BE2C (cell line): ENCODE measurements around the gene STON1. TPM values are rescaled to one million over a fixed set of nuclear protein-coding genes. Genes with fewer than 3 reads are reported as not detected.

Source experiments
- DNase-seq: peaks from one replicate; pipeline ENCODE4 v3.0.0-alpha.2; 2020
- H3K27me3 ChIP-seq: fragments of 250-450 bp; sonication (Bioruptor Pico); 2 replicates; pipeline ENCODE4 v1.5.1; 2020; ENCODE audit warnings: mild to moderate bottlenecking
- H3K36me3 ChIP-seq: fragments of 250-450 bp; sonication (Bioruptor Pico); 2 replicates; pipeline ENCODE4 v1.5.1; 2020; ENCODE audit warnings: mild to moderate bottlenecking
- H3K4me1 ChIP-seq: fragments of 250-450 bp; sonication (Bioruptor Pico); 2 replicates; pipeline ENCODE4 v1.5.1; 2020
- H3K4me3 ChIP-seq: 2 replicates; pipeline ENCODE4 v1.5.1; 2011; ENCODE audit warnings: low read depth, low read length
- H3K9me3 ChIP-seq: fragments of 250-450 bp; sonication (Bioruptor Pico); 2 replicates; pipeline ENCODE4 v1.5.1; 2020
- CTCF ChIP-seq: IDR thresholded peaks from 2 replicates; pipeline ENCODE4 v1.5.1; 2012; ENCODE audit warnings: mild to moderate bottlenecking, low read depth, low read length
- polyA plus RNA-seq: library from polyadenylated mRNA; unstranded; fragments of >200 nt; gene quantifications from one replicate; pipeline ENCODE4 v1.2.1, GENCODE V29; 2012; ENCODE audit warnings: low read depth, missing spikeins; ENCODE audit not compliant: insufficient read length, insufficient read depth

STON1 gene
- polyA plus RNA-seq, result not detected

GRCh38 chr2:48530033-48530811 lies at the start of gene STON1:
TSS of gene STON1 (plus strand) at chr2:48530154. CDS start at chr2:48580634, 50,480 bp downstream.
- no peaks in the 10 kb centered on the region for H3K27me3 ChIP-seq
- H3K9me3 ChIP-seq, result no peaks in the 10 kb centered on the region
- H3K4me3 ChIP-seq, result peak within 1 kb of the TSS; percentile 56
- DNase-seq, result peak; percentile 13
- no peak for TF ChIP-seq CTCF
- H3K36me3 ChIP-seq, result no peaks in the 10 kb centered on the region
- H3K4me1 ChIP-seq, result no peaks in the 10 kb centered on the region

- DNase-seq, result no peak
- no peak for TF ChIP-seq CTCF
- H3K36me3 ChIP-seq, result no peaks in the 10 kb centered on the region
- no peaks in the 10 kb centered on the region for H3K27me3 ChIP-seq
- no peaks in the 10 kb centered on the region for H3K4me1 ChIP-seq
- no peaks in the 10 kb centered on the region for H3K9me3 ChIP-seq
- H3K4me3 ChIP-seq, result no peak overlapping the region
These were observed 49.4 kb upstream of the STON1 start for GRCh38 chr2:48480526-48480925.

- Histone ChIP-seq H3K4me1 (no peaks in the 10 kb centered on the region), H3K9me3 (no peaks in the 10 kb centered on the region), H3K4me3 (no peak overlapping the region), H3K36me3 (no peaks in the 10 kb centered on the region), H3K27me3 (no peaks in the 10 kb centered on the region)
- no peak for DNase-seq
- TF ChIP-seq CTCF, result no peak
These were observed 47.6 kb upstream of the STON1 start for GRCh38 chr2:48482313-48482712.

- DNase-seq, result no peak
- Histone ChIP-seq H3K9me3 (no peaks in the 10 kb centered on the region), H3K4me3 (no peak overlapping the region), H3K4me1 (no peaks in the 10 kb centered on the region), H3K36me3 (no peaks in the 10 kb centered on the region), H3K27me3 (no peaks in the 10 kb centered on the region)
- no peak for TF ChIP-seq CTCF
These were observed 47.2 kb upstream of the STON1 start for GRCh38 chr2:48482769-48483168.

GRCh38 chr2:48483506-48483905 lies 46.4 kb upstream of the STON1 start:
- no peaks in the 10 kb centered on the region for H3K36me3 ChIP-seq
- DNase-seq, result no peak
- H3K4me3 ChIP-seq, result no peak overlapping the region
- H3K27me3 ChIP-seq, result no peaks in the 10 kb centered on the region
- H3K4me1 ChIP-seq, result no peaks in the 10 kb centered on the region
- no peaks in the 10 kb centered on the region for H3K9me3 ChIP-seq
- TF ChIP-seq CTCF, result no peak

GRCh38 chr2:48483916-48484315 lies 46.0 kb upstream of the STON1 start:
- no peaks in the 10 kb centered on the region for H3K36me3 ChIP-seq
- no peak for TF ChIP-seq CTCF
- no peaks in the 10 kb centered on the region for H3K9me3 ChIP-seq
- H3K27me3 ChIP-seq, result no peaks in the 10 kb centered on the region
- DNase-seq, result no peak
- H3K4me3 ChIP-seq, result no peak overlapping the region
- H3K4me1 ChIP-seq, result no peaks in the 10 kb centered on the region
